KOPT-K1 (cell line): ENCODE data around the gene ACE.

Experiments
- H3K27ac ChIP-seq: fragments of 200-600 bp; sonication (generic); 2 replicates; pipeline ENCODE4 v1.5.1; 2016; ENCODE audit warnings: antibody characterized with exemption, mild to moderate bottlenecking, low read depth, low read length; ENCODE audit not compliant: poor library complexity, severe bottlenecking
- H3K36me3 ChIP-seq: fragments of 200-600 bp; sonication (generic); 2 replicates; pipeline ENCODE4 v1.5.1; 2017; ENCODE audit warnings: antibody characterized with exemption, mild to moderate bottlenecking, low read length, moderate library complexity; ENCODE audit not compliant: insufficient read depth
- H3K9me3 ChIP-seq: fragments of 200-600 bp; sonication (generic); 2 replicates; pipeline ENCODE4 v1.5.1; 2017; ENCODE audit warnings: antibody characterized with exemption, low read length, mild to moderate bottlenecking; ENCODE audit not compliant: insufficient read depth, poor library complexity, severe bottlenecking

ACE gene

DNA sequence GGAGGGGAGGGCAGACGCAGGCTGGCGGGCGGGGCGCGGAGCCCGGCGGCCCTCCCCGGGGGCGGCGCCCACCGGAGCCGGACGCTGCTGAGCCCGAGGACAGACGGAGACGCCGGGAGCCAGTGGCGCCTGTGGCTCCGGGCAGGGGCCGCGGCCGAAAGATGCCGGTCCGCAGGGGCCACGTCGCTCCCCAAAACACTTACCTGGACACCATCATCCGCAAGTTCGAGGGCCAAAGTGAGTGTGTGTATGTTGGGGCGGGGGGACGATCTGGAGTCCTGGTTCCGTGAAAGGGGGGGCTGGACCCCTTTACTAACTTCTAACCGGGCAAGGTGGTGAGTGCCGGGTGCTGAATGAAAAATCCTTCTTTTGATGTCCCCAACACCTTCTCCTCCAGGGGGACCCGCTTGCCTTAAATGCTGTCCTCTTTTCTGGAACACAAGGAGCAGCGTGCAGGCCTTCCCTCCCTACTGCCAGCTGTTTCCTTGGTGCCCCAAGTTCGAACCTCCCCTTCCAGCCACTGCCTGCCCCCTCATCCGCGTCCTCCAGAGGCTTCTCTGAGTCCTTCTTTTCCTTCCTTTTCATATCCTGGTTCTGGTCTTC, 46.5 kb downstream of the ACE start, which contains the start of gene KCNH6:
TSS of gene KCNH6 (plus strand) at position 106 of the 603 bp plus-strand sequence. CDS start at position 162, 56 bp downstream.
- no peaks in the 10 kb centered on the region for H3K9me3 ChIP-seq
- H3K36me3 ChIP-seq, result no peaks in the 10 kb centered on the region
- no peak within 1 kb of the TSS for H3K27ac ChIP-seq

DNA sequence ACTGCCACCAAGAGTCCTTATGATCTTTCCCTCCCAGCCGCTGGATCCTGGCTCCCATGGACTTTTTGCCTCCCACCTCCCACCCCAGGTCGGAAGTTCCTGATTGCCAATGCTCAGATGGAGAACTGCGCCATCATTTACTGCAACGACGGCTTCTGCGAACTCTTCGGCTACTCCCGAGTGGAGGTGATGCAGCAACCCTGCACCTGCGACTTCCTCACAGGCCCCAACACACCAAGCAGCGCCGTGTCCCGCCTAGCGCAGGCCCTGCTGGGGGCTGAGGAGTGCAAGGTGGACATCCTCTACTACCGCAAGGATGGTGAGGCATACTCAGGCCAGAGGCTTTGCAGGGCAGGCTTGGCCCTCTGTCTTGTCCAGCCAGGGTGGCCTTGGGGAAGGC, 47.2 kb downstream of the ACE start:
- Histone ChIP-seq H3K27ac (no peak overlapping the region), H3K36me3 (no peaks in the 10 kb centered on the region), H3K9me3 (no peaks in the 10 kb centered on the region)

- no peaks in the 10 kb centered on the region for H3K36me3 ChIP-seq
- no peak overlapping the region for H3K27ac ChIP-seq
- no peaks in the 10 kb centered on the region for H3K9me3 ChIP-seq
These were observed 48.5 kb downstream of the ACE start for GRCh38 chr17:63525190-63525946.

DNA sequence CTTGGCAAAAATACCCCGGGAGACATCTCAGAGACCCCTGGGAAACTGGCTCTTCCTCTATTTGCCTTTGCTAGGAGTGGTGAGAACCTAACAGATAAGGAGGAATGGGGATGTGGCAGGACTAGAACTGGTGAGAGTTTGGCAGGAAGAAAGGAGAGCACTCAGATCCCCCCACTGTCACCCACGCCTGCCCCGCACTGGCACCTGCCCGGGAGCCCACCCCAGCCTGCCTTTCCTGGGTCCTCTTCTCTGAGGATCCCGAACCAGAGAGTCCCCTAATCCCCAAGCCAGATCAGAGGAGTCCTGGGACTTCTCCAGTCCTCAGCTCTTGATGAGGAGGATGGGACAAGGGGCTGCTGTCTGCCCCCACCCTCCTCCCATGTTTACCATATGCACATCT, 50.0 kb downstream of the ACE start:
- Histone ChIP-seq H3K27ac (no peak overlapping the region), H3K36me3 (no peaks in the 10 kb centered on the region), H3K9me3 (no peaks in the 10 kb centered on the region)

DNA sequence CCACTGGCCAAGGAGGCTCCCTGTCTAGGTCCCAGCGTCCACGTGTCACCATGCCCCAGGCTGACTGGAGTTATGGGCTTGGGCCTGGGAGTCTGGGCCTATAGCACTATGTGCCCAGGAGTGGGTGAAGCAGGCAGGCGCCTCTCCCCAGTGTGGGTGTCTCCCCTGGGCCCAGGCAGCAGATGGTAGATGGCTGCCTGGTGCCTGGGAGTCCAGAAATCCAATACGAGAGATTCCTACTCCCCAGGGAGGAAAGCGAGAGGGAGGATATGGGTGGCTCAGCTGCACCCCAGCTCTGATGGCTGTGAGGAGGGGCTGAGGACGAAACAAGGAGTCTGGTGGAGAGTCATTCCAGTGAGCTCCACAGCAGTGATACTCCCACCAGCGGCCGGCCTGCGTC, 51.3 kb downstream of the ACE start:
- Histone ChIP-seq H3K27ac (no peak overlapping the region), H3K9me3 (no peaks in the 10 kb centered on the region), H3K36me3 (no peaks in the 10 kb centered on the region)

GRCh38 chr17:63529711-63530556, 53.1 kb downstream of the ACE start:
- Histone ChIP-seq H3K9me3 (no peaks in the 10 kb centered on the region), H3K36me3 (no peaks in the 10 kb centered on the region), H3K27ac (no peak overlapping the region)

DNA sequence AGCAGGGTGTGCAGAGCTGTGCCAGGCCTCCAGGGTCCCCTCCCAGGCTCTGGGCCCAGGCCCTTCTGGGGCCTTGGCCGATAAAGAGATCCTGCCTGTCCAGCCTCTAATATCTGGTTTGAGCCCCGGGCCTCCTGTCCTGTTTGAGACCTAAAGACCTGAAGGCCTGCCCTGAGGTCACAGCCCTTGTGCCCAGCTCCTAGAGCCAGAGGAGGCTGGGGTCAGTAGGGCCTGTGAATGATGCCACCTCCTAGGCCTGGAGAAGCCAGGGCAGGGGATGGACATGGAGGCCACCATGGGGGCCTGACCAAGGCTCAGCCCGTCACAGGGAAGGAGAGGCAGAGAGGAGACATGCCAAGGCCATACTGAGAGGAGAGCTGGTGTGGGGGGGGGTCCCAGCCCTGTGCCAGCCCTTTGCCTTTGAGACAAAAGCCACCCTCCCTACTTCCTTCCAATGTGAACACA, 53.7 kb downstream of the ACE start:
- H3K9me3 ChIP-seq, result no peaks in the 10 kb centered on the region
- H3K27ac ChIP-seq, result no peak overlapping the region
- no peaks in the 10 kb centered on the region for H3K36me3 ChIP-seq

DNA sequence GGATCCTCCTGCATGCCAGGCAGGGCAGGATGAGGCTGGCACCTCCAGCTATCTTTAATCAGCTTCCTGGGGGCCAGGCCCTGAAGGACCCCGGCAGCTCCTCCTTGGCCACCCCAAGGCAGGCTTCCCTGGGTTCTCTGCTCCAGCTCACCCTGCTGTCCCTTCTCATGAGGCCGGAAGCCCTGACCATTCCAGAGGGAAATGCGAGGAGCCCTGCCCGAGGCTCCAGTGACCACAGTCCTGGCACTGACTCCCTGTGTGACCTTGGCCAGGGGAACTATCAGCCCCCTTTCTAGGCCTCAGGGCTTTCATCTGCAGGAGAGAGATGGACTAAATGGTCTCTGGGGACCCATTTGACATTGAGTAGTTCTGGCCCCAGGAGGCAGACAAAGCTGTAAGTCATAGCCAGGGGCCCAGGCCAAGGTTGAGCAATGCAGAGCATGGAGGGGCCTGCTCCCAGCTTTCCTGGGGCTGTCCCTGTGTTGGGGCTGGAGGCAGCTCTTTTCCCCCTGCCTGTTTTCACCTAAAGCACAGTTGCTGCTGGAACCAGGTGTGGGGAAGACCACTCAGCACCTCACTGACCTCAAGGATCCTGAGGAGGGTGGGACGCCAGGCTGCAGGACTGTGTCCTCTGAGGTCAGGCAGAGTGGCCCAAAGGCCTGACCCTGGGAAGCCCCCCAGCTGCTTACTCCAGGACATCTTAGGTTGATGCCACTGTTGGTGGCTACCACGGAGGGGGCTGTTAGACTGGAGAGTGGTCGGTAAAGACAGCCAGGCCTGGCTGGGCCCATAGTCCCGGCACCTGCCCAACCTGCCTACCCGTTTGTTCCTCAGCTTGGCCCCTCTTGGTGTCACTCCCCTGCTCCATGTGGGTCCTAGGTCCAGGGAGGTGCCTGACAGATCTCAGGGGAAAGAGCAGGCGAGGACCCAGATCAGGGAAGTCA, 54.4 kb downstream of the ACE start:
- Histone ChIP-seq H3K27ac (no peak overlapping the region), H3K9me3 (no peaks in the 10 kb centered on the region), H3K36me3 (no peaks in the 10 kb centered on the region)

GRCh38 chr17:63533433-63534077, 56.7 kb downstream of the ACE start:
- Histone ChIP-seq H3K36me3 (no peaks in the 10 kb centered on the region), H3K9me3 (no peaks in the 10 kb centered on the region), H3K27ac (no peak overlapping the region)

DNA sequence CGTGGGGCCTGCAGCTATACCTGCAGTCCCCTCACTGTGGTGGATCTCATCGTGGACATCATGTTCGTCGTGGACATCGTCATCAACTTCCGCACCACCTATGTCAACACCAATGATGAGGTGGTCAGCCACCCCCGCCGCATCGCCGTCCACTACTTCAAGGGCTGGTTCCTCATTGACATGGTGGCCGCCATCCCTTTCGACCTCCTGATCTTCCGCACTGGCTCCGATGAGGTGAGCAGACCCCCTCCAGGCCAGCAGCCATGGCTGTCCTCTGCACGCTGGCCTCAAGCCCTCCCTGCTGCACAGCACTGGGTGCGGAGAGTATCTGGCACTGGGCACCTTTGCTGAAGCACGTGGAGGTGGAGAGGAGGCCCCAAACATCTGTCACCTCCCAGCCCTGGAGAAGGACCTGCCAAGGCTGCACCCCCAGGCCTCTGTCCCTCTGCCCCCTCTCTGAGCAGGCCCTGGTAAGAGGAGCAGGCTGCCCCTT, 57.3 kb downstream of the ACE start:
- Histone ChIP-seq H3K9me3 (no peaks in the 10 kb centered on the region), H3K36me3 (no peaks in the 10 kb centered on the region), H3K27ac (no peak overlapping the region)

- Histone ChIP-seq H3K36me3 (no peaks in the 10 kb centered on the region), H3K9me3 (no peaks in the 10 kb centered on the region), H3K27ac (no peak overlapping the region)
These were observed 58.1 kb downstream of the ACE start for GRCh38 chr17:63534816-63535455.

GRCh38 chr17:63535640-63536039, 58.8 kb downstream of the ACE start:
- no peaks in the 10 kb centered on the region for H3K36me3 ChIP-seq
- H3K9me3 ChIP-seq, result no peaks in the 10 kb centered on the region
- H3K27ac ChIP-seq, result no peak overlapping the region

GRCh38 chr17:63537001-63537400, 60.1 kb downstream of the ACE start:
- no peaks in the 10 kb centered on the region for H3K36me3 ChIP-seq
- no peaks in the 10 kb centered on the region for H3K9me3 ChIP-seq
- no peak overlapping the region for H3K27ac ChIP-seq
